Measurements from ENCODE around the gene CHKB. TPM values are rescaled to one million over a fixed set of nuclear protein-coding genes. Genes with fewer than 3 reads are reported as not detected.

The CHKB gene
- total and polyA plus RNA-seq, 10 of the 15 experiments (the other 5 are each of a cell fraction or from before 2014, with no cell fraction given) = 10.0 to 93.9 (median 57.0) TPM

GRCh38 chr22:50530877-50531545 lies 51.6 kb downstream of the CHKB start (continued):
- TF ChIP-seq, protein P1, sequence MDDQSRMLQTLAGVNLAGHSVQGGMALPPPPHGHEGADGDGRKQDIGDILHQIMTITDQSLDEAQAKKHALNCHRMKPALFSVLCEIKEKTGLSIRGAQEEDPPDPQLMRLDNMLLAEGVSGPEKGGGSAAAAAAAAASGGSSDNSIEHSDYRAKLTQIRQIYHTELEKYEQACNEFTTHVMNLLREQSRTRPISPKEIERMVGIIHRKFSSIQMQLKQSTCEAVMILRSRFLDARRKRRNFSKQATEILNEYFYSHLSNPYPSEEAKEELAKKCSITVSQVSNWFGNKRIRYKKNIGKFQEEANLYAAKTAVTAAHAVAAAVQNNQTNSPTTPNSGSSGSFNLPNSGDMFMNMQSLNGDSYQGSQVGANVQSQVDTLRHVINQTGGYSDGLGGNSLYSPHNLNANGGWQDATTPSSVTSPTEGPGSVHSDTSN (IDR thresholded peaks at IDR 0.05; ENCODE audit: insufficient replicate concordance, low read depth, low read length) = peak; percentile 12
- TF ChIP-seq BMI1 (IDR thresholded peaks at IDR 0.05; ENCODE audit: borderline replicate concordance) (peak; percentile 73; the same call in 1 of the 2 replicates), RUNX3 (IDR thresholded peaks at IDR 0.05; ENCODE audit: low read length) (no peak), SREBF2 (IDR thresholded peaks at IDR 0.05; ENCODE audit: low read length) (no peak), TCF3 (IDR thresholded peaks at IDR 0.05; ENCODE audit: borderline replicate concordance, insufficient read depth, low read depth, low read length) (peak; percentile 53; the same call in 1 of the 2 replicates), CEBPZ (IDR thresholded peaks at IDR 0.05; ENCODE audit: low read depth, low read length) (no peak), PML (IDR thresholded peaks at IDR 0.05; ENCODE audit: low read length) (no peak), CREB1 (IDR thresholded peaks at IDR 0.05; ENCODE audit: low read depth) (no peak), KDM1A (IDR thresholded peaks at IDR 0.05; ENCODE audit: borderline replicate concordance) (no peak), RELA (IDR thresholded peaks at IDR 0.05; ENCODE audit: borderline replicate concordance, partially characterized antibody) (peak; percentile 29), PAX5 (IDR thresholded peaks at IDR 0.05; ENCODE audit: borderline replicate concordance, low read depth, low read length) (peak; percentile 51; the same call in 1 of the 2 replicates), JUNB (IDR thresholded peaks at IDR 0.05) (no peak), MTA2 (IDR thresholded peaks at IDR 0.05; ENCODE audit: low read depth) (peak; percentile 61; the same call in 1 of the 2 replicates), CHD4 (IDR thresholded peaks at IDR 0.05) (0 out of 2 replicates have a peak, but pooled peaks have one; percentile 33), MTA3 (IDR thresholded peaks at IDR 0.05; ENCODE audit: borderline replicate concordance, low read length) (no peak)
- TF ChIP-seq, protein P2, sequence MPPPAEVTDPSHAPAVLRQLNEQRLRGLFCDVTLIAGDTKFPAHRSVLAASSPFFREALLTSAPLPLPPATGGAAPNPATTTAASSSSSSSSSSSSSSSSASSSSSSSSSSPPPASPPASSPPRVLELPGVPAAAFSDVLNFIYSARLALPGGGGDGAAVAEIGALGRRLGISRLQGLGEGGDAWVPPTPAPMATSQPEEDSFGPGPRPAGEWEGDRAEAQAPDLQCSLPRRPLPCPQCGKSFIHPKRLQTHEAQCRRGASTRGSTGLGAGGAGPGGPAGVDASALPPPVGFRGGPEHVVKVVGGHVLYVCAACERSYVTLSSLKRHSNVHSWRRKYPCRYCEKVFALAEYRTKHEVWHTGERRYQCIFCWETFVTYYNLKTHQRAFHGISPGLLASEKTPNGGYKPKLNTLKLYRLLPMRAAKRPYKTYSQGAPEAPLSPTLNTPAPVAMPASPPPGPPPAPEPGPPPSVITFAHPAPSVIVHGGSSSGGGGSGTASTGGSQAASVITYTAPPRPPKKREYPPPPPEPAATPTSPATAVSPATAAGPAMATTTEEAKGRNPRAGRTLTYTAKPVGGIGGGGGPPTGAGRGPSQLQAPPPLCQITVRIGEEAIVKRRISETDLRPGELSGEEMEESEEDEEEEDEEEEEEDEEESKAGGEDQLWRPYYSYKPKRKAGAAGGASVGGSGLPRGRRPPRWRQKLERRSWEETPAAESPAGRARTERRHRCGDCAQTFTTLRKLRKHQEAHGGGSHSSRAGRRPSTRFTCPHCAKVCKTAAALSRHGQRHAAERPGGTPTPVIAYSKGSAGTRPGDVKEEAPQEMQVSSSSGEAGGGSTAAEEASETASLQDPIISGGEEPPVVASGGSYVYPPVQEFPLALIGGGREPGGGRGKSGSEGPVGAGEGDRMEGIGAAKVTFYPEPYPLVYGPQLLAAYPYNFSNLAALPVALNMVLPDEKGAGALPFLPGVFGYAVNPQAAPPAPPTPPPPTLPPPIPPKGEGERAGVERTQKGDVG (CRISPR knock-in tag; IDR thresholded peaks at IDR 0.05) = no peak
- TF ChIP-seq, protein P3, sequence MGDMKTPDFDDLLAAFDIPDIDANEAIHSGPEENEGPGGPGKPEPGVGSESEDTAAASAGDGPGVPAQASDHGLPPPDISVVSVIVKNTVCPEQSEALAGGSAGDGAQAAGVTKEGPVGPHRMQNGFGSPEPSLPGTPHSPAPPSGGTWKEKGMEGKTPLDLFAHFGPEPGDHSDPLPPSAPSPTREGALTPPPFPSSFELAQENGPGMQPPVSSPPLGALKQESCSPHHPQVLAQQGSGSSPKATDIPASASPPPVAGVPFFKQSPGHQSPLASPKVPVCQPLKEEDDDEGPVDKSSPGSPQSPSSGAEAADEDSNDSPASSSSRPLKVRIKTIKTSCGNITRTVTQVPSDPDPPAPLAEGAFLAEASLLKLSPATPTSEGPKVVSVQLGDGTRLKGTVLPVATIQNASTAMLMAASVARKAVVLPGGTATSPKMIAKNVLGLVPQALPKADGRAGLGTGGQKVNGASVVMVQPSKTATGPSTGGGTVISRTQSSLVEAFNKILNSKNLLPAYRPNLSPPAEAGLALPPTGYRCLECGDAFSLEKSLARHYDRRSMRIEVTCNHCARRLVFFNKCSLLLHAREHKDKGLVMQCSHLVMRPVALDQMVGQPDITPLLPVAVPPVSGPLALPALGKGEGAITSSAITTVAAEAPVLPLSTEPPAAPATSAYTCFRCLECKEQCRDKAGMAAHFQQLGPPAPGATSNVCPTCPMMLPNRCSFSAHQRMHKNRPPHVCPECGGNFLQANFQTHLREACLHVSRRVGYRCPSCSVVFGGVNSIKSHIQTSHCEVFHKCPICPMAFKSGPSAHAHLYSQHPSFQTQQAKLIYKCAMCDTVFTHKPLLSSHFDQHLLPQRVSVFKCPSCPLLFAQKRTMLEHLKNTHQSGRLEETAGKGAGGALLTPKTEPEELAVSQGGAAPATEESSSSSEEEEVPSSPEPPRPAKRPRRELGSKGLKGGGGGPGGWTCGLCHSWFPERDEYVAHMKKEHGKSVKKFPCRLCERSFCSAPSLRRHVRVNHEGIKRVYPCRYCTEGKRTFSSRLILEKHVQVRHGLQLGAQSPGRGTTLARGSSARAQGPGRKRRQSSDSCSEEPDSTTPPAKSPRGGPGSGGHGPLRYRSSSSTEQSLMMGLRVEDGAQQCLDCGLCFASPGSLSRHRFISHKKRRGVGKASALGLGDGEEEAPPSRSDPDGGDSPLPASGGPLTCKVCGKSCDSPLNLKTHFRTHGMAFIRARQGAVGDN (IDR thresholded peaks at IDR 0.05) = peak; percentile 49

Measured in GM12878 (cell line).